ENCODE data around the gene GRHL1.

The GRHL1 gene

DNA sequence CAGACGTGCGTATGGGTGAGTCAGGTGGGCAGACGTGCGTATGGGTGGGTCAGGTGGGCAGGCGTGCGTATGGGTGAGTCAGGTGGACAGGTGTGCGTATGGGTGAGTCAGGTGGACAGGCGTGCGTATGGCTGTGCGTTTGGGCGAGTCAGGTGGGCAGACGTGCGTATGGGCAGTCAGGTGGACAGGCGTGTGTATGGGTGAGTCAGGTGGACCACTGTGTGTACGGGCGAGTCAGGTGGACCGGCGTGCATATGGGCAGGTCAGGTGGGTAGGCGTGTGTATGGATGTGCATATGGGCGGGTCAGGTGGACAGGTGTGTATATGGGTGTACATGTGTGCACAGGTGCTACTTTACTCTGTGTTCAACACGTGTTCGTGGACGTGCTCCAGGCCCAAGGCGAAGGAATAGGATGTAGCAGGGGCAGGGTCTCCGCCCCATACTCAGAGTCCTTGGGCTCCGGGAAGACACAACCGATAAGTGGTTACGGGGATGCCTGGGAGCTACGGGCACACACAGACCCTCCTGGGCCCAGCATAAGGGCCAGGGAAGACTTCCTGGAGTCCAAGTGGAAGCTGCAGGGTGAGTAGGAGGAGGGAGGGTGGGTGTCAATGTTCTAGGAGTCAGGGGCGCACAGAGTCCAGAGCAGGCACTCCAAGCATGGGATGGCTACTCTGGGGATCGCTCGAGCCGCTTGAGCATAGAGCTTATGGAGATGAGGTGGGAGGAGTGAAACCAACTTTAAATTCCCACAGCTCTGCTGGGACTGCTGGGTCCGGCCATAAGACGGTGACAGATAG, 64.7 kb downstream of the GRHL1 start:
- no peaks in the 10 kb centered on the region for H3K27me3 ChIP-seq (ENCODE audit: control insufficient read depth, insufficient read depth, low read length)
- no peaks in the 10 kb centered on the region for H3K9me3 ChIP-seq (ENCODE audit: control insufficient read depth, low read length)
- no peaks in the 10 kb centered on the region for H3K4me1 ChIP-seq (ENCODE audit: control insufficient read depth, insufficient read depth, low read length)
- no peaks in the 10 kb centered on the region for H3K36me3 ChIP-seq (ENCODE audit: control insufficient read depth, insufficient read depth, low read length)
- no peak overlapping the region for H3K4me3 ChIP-seq (ENCODE audit: low read length)
- H3K9ac ChIP-seq (ENCODE audit: low read length): no peak overlapping the region

DNA sequence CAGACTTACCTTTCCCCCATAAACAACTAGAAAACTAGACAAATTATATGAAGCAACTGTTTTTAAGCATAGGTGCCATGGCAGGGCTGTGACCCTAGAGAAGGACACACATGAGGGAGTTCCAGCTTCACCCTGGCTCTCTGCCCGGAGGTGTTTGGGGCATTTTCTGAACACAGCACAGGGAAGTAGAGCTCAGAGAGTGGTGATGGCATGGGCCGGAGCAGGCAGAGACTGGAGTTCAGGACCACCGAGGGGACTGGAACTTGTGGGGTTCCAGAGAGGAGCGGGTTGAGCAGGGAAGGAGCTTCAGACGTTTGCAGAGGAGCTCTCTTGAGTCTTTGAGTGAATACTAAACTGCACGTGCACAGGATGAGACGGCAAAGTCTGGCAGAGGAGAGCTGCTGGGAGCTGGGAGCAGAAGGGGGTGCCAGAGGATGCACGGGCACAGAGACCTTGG, 65.3 kb downstream of the GRHL1 start:
- no peak overlapping the region for H3K9ac ChIP-seq (ENCODE audit: low read length)
- H3K9me3 ChIP-seq (ENCODE audit: control insufficient read depth, low read length): no peaks in the 10 kb centered on the region
- H3K4me1 ChIP-seq (ENCODE audit: control insufficient read depth, insufficient read depth, low read length): no peaks in the 10 kb centered on the region
- no peaks in the 10 kb centered on the region for H3K36me3 ChIP-seq (ENCODE audit: control insufficient read depth, insufficient read depth, low read length)
- H3K27me3 ChIP-seq (ENCODE audit: control insufficient read depth, insufficient read depth, low read length): no peaks in the 10 kb centered on the region
- H3K4me3 ChIP-seq (ENCODE audit: low read length): no peak overlapping the region

DNA sequence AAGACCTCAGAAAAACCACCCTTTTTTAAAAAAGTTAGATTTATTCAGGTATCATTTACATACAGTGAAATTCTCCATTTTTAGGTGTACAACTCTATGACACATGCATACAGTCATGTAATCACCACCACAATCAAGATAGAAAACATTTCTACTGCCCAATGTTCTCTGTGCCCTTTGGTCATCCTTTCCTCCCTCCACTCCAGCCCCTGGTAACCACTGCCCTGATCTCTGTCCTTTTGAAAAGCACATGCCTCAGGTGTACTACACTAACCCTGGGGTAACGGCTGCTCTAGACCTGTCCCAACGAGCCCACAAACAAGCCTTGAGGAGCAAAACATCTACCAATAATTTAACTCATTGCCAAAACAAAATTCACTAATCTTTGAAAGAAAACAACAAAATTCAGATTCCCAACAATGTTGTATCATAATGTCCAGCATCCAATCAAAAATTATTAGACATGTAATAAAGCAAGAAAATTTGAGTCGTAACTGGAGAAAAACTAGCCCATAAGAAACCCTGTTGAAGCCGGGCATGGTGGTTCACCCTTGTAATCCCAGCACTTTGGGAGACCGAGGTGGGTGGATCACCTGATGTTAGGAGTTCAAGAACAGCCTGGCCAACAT, 65.9 kb downstream of the GRHL1 start:
- H3K36me3 ChIP-seq (ENCODE audit: control insufficient read depth, insufficient read depth, low read length): no peaks in the 10 kb centered on the region
- H3K9me3 ChIP-seq (ENCODE audit: control insufficient read depth, low read length): no peaks in the 10 kb centered on the region
- no peaks in the 10 kb centered on the region for H3K4me1 ChIP-seq (ENCODE audit: control insufficient read depth, insufficient read depth, low read length)
- peaks cover 2% of the 10 kb centered on the region for H3K27me3 ChIP-seq (ENCODE audit: control insufficient read depth, insufficient read depth, low read length)
- H3K9ac ChIP-seq (ENCODE audit: low read length): no peak overlapping the region
- H3K4me3 ChIP-seq (ENCODE audit: low read length): no peak overlapping the region

DNA sequence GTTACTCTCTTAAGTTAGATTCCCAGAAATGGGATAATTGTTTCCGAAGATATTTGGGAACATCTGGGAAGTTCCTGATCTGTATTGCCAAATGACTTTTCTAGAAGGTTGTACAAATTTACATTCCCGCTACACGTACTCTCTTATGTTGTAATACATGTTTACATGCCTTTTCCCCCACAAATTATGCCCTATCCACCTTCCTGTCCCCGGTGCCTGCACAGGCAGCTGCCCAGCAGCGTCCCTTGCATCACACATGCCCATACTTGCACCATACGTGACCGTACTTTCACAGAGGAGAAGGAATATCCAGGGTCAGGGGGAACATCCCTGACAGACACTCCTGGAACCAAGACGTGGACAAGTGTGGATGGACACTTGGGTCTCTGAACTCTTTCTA, 67.7 kb downstream of the GRHL1 start:
- Histone ChIP-seq H3K36me3 (ENCODE audit: control insufficient read depth, insufficient read depth, low read length) (no peaks in the 10 kb centered on the region), H3K27me3 (ENCODE audit: control insufficient read depth, insufficient read depth, low read length) (peaks cover 5% of the 10 kb centered on the region), H3K9ac (ENCODE audit: low read length) (no peak overlapping the region), H3K4me3 (ENCODE audit: low read length) (no peak overlapping the region), H3K9me3 (ENCODE audit: control insufficient read depth, low read length) (no peaks in the 10 kb centered on the region), H3K4me1 (ENCODE audit: control insufficient read depth, insufficient read depth, low read length) (no peaks in the 10 kb centered on the region)

DNA sequence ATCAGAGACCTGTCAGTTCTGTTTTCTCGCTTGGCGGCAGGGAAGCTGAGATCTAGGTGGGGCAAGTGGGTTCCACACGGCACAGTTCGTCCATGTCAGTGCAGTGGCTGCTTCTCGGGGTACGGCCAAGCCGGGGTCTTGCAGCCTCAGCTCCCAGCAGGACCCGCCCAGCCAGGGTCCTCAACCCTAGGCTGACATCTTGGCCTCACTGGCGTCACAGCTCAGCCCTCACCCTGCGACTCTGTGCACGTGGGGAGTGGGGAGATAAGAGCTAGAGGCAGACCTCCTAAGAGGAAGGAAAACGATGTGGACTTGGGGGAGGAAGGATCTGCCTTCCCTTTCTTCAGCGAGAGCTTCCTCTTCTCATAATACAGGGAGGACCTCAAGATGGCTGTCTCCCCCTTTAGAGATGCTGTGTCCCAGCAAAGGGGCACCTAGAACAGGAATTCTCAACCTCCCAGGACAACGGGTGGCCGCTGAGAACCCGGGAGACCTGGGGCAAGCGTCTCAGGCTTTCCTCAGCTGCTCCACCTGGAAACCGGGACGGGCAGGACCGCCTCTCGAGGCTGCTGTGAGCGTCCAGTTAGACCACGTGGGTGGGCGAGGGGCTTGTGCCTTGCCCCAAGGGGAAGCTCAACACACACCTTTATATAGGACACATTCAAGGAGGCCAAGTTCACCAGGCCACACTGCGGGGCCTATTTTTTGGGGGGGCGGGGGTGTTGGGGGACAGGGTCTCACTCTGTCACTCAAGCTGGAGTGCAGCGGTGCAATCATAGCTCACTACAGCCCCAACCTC, 68.3 kb downstream of the GRHL1 start:
- Histone ChIP-seq H3K9ac (ENCODE audit: low read length) (no peak overlapping the region), H3K36me3 (ENCODE audit: control insufficient read depth, insufficient read depth, low read length) (no peaks in the 10 kb centered on the region), H3K4me3 (ENCODE audit: low read length) (no peak overlapping the region), H3K9me3 (ENCODE audit: control insufficient read depth, low read length) (no peaks in the 10 kb centered on the region), H3K27me3 (ENCODE audit: control insufficient read depth, insufficient read depth, low read length) (peaks cover 5% of the 10 kb centered on the region), H3K4me1 (ENCODE audit: control insufficient read depth, insufficient read depth, low read length) (no peaks in the 10 kb centered on the region)

DNA sequence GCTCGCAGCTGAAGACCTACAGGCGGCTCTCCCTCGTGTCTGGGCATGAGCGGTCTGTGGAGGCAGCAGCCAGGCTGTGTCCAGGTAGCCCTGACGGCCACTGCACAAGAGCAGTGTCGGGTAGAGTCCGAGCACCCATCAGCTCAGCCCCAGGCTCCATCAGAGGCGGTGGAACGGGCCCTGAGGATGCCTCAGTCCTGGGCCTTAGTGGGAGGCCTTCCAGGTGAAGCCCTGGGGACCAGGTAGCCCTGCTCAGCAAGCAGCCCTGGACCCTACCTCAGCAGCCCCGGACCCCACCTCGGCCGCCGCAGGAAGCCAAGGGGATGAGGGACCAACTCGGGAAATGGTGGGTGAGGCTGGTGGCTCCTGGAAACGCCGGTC, 70.5 kb downstream of the GRHL1 start:
- H3K9ac ChIP-seq (ENCODE audit: low read length): no peak overlapping the region
- no peaks in the 10 kb centered on the region for H3K36me3 ChIP-seq (ENCODE audit: control insufficient read depth, insufficient read depth, low read length)
- no peak overlapping the region for H3K4me3 ChIP-seq (ENCODE audit: low read length)
- peaks cover 5% of the 10 kb centered on the region for H3K27me3 ChIP-seq (ENCODE audit: control insufficient read depth, insufficient read depth, low read length)
- H3K9me3 ChIP-seq (ENCODE audit: control insufficient read depth, low read length): no peaks in the 10 kb centered on the region
- H3K4me1 ChIP-seq (ENCODE audit: control insufficient read depth, insufficient read depth, low read length): no peaks in the 10 kb centered on the region

DNA sequence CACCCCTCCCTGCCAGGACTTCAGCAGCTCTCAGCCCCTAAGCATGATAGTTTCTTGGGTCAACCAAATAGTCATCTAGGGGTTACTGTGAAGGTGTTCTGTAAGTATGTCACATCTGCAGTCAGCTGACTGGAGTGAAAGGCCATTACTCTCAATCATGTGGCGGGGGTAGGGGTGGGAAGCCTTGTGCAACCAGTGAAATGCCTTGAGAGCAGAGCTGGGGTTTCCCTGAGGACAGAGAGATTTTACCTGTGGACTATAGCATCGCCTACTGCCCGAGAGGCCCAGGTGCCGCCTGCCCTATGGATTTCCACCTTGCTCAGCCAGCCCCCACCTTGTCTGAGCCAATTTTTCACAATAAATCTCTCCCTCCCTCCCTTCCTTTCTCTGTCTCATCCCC, 71.0 kb downstream of the GRHL1 start:
- Histone ChIP-seq H3K9ac (ENCODE audit: low read length) (no peak overlapping the region), H3K36me3 (ENCODE audit: control insufficient read depth, insufficient read depth, low read length) (no peaks in the 10 kb centered on the region), H3K4me1 (ENCODE audit: control insufficient read depth, insufficient read depth, low read length) (no peaks in the 10 kb centered on the region), H3K27me3 (ENCODE audit: control insufficient read depth, insufficient read depth, low read length) (peaks cover 5% of the 10 kb centered on the region), H3K9me3 (ENCODE audit: control insufficient read depth, low read length) (no peaks in the 10 kb centered on the region), H3K4me3 (ENCODE audit: low read length) (no peak overlapping the region)

DNA sequence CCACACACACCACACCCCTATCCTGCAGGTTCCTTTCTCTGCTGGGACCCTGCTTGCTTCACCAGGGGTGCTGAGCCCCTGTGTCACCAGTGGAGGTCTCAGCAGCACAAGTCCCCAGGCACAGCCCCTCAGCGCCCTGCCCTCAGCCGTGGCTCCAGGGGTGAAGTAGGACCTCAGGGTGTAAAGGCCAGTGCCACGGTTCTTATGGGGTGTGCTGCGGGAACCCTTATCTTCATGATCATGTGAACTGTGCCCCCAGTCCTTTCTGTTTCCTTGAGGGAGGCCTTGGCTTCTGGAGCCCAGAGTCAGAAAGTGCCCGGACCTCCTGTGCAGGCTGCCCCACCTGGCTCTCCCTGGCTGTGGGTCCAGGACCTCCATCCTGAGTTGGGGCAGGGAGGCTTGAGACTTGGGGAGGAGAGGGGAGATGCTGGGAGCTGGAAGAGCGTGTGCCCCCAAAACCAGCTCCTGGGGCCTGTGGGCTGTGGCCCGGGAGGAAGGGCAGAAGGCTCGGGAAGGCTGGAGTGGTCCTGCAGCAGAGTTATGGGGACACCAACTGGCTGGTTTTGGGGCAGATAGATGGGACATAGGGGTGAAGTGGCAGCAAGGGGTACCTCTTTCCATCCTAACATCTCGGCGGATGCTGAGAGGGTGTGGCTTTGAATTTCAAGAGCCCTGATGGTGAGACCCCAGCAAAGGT, 71.6 kb downstream of the GRHL1 start:
- Histone ChIP-seq H3K9ac (ENCODE audit: low read length) (no peak overlapping the region), H3K4me3 (ENCODE audit: low read length) (no peak overlapping the region), H3K4me1 (ENCODE audit: control insufficient read depth, insufficient read depth, low read length) (no peaks in the 10 kb centered on the region), H3K9me3 (ENCODE audit: control insufficient read depth, low read length) (no peaks in the 10 kb centered on the region), H3K36me3 (ENCODE audit: control insufficient read depth, insufficient read depth, low read length) (no peaks in the 10 kb centered on the region), H3K27me3 (ENCODE audit: control insufficient read depth, insufficient read depth, low read length) (peaks cover 5% of the 10 kb centered on the region)

DNA sequence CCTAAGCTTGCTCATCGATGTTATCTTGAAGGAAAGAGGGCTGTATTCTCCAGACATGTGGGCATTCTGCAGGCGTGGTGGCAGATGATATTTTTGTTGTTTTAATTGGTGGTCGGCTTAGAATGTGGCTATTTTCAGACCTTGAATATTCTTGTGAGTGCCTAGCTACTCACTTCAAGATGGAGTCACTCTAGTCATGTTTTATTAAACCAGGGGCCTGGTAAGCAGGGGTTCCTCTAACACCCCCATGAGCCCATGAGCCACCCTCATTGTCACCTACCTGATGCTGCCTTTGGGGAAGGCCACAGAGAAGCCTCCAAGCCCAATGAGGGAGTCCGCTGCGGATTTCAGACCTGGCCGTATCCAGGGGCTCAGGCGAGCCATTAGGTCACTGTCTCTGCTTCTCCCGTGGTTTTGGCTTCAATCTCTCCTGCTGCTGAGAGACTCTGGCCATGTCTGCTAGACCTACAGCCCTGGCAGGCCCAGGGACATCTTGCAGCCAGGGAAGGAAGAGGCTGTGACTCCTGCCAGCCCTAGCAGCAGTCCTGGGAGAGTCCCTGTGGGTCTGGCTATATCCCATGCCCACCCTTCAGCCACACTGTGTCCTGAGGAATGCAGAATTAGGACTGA, 75.6 kb downstream of the GRHL1 start:
- Histone ChIP-seq H3K9ac (ENCODE audit: low read length) (no peak overlapping the region), H3K36me3 (ENCODE audit: control insufficient read depth, insufficient read depth, low read length) (no peaks in the 10 kb centered on the region), H3K27me3 (ENCODE audit: control insufficient read depth, insufficient read depth, low read length) (peaks cover 9% of the 10 kb centered on the region), H3K4me3 (ENCODE audit: low read length) (no peak overlapping the region), H3K4me1 (ENCODE audit: control insufficient read depth, insufficient read depth, low read length) (peaks cover 20% of the 10 kb centered on the region), H3K9me3 (ENCODE audit: control insufficient read depth, low read length) (no peaks in the 10 kb centered on the region)

DNA sequence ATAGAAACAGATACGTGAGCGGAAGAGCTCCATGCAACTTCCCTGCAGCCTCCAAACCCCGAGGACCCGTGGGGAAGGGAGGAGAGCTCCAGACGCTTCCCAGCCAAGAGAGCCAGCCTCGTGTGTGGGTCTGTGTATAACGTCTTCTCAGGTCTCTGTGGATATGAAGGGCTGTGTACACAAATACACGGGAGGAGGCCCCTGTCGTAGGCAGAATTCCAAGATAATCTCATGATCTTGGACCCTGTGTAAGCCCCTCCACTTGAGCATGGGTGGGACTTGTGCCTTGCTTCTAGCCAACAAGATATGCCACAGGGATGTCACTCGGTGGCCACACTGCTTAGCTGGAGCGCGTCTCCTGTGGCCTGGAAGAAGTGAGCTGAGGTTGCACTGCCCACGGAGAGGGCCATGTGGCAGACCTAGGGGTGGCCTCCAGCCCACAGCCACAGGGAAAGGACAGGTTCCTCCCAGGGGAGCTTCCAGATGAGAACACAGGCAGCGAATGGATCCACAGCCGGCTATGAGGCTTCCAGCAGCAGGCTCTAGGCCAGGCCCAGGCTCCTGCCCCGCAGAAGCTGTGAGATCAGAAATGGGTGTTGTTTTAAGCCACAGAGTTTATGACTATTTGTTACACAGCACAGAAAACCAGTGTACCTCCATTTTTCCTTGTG, 76.3 kb downstream of the GRHL1 start:
- peaks cover 4% of the 10 kb centered on the region for H3K27me3 ChIP-seq (ENCODE audit: control insufficient read depth, insufficient read depth, low read length)
- H3K36me3 ChIP-seq (ENCODE audit: control insufficient read depth, insufficient read depth, low read length): no peaks in the 10 kb centered on the region
- no peaks in the 10 kb centered on the region for H3K9me3 ChIP-seq (ENCODE audit: control insufficient read depth, low read length)
- peaks cover 20% of the 10 kb centered on the region for H3K4me1 ChIP-seq (ENCODE audit: control insufficient read depth, insufficient read depth, low read length)
- H3K9ac ChIP-seq (ENCODE audit: low read length): no peak overlapping the region
- H3K4me3 ChIP-seq (ENCODE audit: low read length): no peak overlapping the region

DNA sequence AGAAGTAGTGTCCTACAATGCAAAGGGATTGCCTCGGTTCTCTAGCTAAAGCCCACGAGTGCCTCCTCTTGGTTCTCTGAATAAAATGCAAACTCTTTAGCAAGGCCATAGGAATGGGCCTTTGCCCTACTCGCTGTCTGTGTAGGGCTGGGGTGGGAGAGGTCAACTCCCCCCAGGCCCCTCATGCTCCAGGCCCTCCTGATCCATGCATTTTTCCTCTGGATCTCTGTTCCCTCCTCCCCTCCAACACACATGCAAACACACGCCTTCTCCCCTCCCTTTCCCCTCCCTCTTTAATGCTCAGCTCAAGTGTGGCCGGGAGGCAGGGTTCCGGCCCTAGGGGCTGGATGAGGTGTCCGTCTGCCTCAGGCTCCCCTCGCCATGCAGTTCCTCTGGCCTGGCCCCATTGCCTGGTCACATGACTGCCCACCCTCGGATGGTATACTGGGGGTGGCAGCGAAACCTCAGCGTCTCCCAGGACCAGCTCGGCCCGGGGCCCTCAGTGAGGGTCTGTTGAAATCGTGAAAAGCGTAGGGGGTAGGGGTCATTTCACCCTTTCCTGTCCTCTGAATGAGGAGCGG, 77.0 kb downstream of the GRHL1 start:
- Histone ChIP-seq H3K4me1 (ENCODE audit: control insufficient read depth, insufficient read depth, low read length) (peaks cover 20% of the 10 kb centered on the region), H3K9ac (ENCODE audit: low read length) (no peak overlapping the region), H3K9me3 (ENCODE audit: control insufficient read depth, low read length) (no peaks in the 10 kb centered on the region), H3K36me3 (ENCODE audit: control insufficient read depth, insufficient read depth, low read length) (no peaks in the 10 kb centered on the region), H3K27me3 (ENCODE audit: control insufficient read depth, insufficient read depth, low read length) (peaks cover 4% of the 10 kb centered on the region), H3K4me3 (ENCODE audit: low read length) (no peak overlapping the region)
